ENCODE data around the gene BUD13.

BUD13 gene

GRCh38 chr11:116750070-116750718 is 22.6 kb downstream of the BUD13 start:
- DNase-seq (ENCODE audit: low read depth) = no peak

- DNase-seq (ENCODE audit: low read depth) = no peak
Measured at GRCh38 chr11:116742104-116742503, 30.7 kb downstream of the BUD13 start.

GRCh38 chr11:116740741-116741140 is 32.0 kb downstream of the BUD13 start:
- no peak for DNase-seq (ENCODE audit: low read depth)

- DNase-seq (ENCODE audit: low read depth) = no peak
Measured at GRCh38 chr11:116738975-116739374, 33.8 kb downstream of the BUD13 start.

GRCh38 chr11:116736763-116737162 is 36.0 kb downstream of the BUD13 start:
- DNase-seq (ENCODE audit: low read depth) = no peak

GRCh38 chr11:116733969-116734508 is 38.7 kb downstream of the BUD13 start:
- DNase-seq (ENCODE audit: low read depth) = no peak

GRCh38 chr11:116733043-116733755 is 39.6 kb downstream of the BUD13 start:
- no peak for DNase-seq (ENCODE audit: low read depth)

GRCh38 chr11:116732271-116733042 is 40.3 kb downstream of the BUD13 start:
- peak; percentile 28 for DNase-seq (ENCODE audit: low read depth)

- no peak for DNase-seq (ENCODE audit: low read depth)
Measured at GRCh38 chr11:116731821-116732220, 41.0 kb downstream of the BUD13 start.

GRCh38 chr11:116731097-116731761 is 41.6 kb downstream of the BUD13 start:
- no peak for DNase-seq (ENCODE audit: low read depth)

GRCh38 chr11:116730601-116731000 is 42.2 kb downstream of the BUD13 start:
- DNase-seq (ENCODE audit: low read depth) = no peak

GRCh38 chr11:116730241-116730561 is 42.6 kb downstream of the BUD13 start:
- DNase-seq (ENCODE audit: low read depth) = no peak

- no peak for DNase-seq (ENCODE audit: low read depth)
Measured at GRCh38 chr11:116729501-116730240, 43.1 kb downstream of the BUD13 start.

- DNase-seq (ENCODE audit: low read depth) = no peak
Measured at GRCh38 chr11:116727990-116728389, 44.8 kb downstream of the BUD13 start.

- no peak for DNase-seq (ENCODE audit: low read depth)
Measured at GRCh38 chr11:116725434-116726221, 47.2 kb downstream of the BUD13 start.

GRCh38 chr11:116724813-116725212 is 48.0 kb downstream of the BUD13 start:
- DNase-seq (ENCODE audit: low read depth) = no peak

GRCh38 chr11:116723511-116723910 is 49.3 kb downstream of the BUD13 start:
- no peak for DNase-seq (ENCODE audit: low read depth)

- DNase-seq (ENCODE audit: low read depth) = no peak
Measured at GRCh38 chr11:116721988-116722387, 50.8 kb downstream of the BUD13 start.

- no peak for DNase-seq (ENCODE audit: low read depth)
Measured at GRCh38 chr11:116720895-116721294, 51.9 kb downstream of the BUD13 start.

GRCh38 chr11:116718955-116719501 is 53.8 kb downstream of the BUD13 start:
- DNase-seq (ENCODE audit: low read depth) = no peak
